HL-60 (cell line): ENCODE measurements around the gene SLC25A29.

Experiments used
- DNase-seq, 2 experiments: peaks; one replicate each; pipeline ENCODE4 v3.0.0-alpha.2; 2010 to 2020; ENCODE audit warnings: low read depth in 1 of 2, low spot score in 1 of 2
- H3K27ac ChIP-seq: fragments of 250-450 bp; sonication (Bioruptor Pico); replicated peaks from 2 replicates; pipeline ENCODE4 v1.5.1; 2020; ENCODE audit warnings: mild to moderate bottlenecking, moderate library complexity
- H3K27me3 ChIP-seq: fragments of 250-450 bp; sonication (Bioruptor Pico); 2 replicates; pipeline ENCODE4 v1.5.1; 2021; ENCODE audit warnings: mild to moderate bottlenecking, moderate library complexity; ENCODE audit not compliant: insufficient read depth, poor library complexity, severe bottlenecking
- H3K4me3 ChIP-seq: replicated peaks from 2 replicates; pipeline ENCODE4 v1.5.1; 2011; ENCODE audit warnings: mild to moderate bottlenecking, control low read depth, low read length; ENCODE audit not compliant: insufficient read depth
- GABPA ChIP-seq: IDR thresholded peaks from 2 replicates; pipeline ENCODE4 v1.6.1; 2012; ENCODE audit warnings: low read depth
- POLR2AphosphoS5 ChIP-seq: IDR thresholded peaks from 2 replicates; pipeline ENCODE4 v1.6.1; 2012; ENCODE audit warnings: low read depth
- REST ChIP-seq: IDR thresholded peaks from 2 replicates; pipeline ENCODE4 v1.6.1; 2012; ENCODE audit warnings: low read depth; ENCODE audit not compliant: insufficient replicate concordance
- SPI1 ChIP-seq: IDR thresholded peaks from 2 replicates; pipeline ENCODE4 v1.6.1; 2012; ENCODE audit warnings: low read depth, mild to moderate bottlenecking, borderline replicate concordance
- TF ChIP-seq, protein P1 (sequence below): IDR thresholded peaks from one replicate; pipeline ENCODE4 v1.5.1; 2011; ENCODE audit warnings: low read length, control low read depth, inconsistent platforms; ENCODE audit not compliant: insufficient read depth

Gene SLC25A29

DNA sequence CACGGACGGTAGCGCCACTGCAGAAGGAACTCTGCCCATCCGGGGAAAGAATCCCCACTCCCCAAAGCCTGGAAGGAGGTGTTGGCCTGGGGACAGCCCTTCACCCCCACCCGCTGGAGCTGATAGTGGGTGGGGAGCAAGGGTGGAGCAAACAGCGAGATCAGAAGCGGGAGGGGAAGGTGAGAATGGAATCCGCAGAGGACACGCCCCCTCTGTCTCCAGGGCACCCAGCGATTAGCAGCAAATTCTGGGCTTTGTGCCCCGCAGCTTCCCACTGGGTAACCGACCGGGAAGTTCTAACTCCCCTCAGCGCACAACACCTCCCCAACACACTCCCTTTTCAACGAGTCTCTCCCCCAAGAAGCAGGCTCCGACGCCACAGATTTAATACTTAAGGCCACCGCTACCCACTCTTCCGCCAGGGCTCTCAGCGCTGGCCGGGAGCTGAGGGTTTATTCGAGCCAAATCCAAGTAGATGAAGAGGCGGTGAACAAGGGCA lies 1.4 kb downstream of the SLC25A29 start:
- DNase-seq = no peak
- TF ChIP-seq SPI1 = no peak
- no peak for TF ChIP-seq POLR2AphosphoS5
- TF ChIP-seq GABPA = no peak
- TF ChIP-seq, protein P1, sequence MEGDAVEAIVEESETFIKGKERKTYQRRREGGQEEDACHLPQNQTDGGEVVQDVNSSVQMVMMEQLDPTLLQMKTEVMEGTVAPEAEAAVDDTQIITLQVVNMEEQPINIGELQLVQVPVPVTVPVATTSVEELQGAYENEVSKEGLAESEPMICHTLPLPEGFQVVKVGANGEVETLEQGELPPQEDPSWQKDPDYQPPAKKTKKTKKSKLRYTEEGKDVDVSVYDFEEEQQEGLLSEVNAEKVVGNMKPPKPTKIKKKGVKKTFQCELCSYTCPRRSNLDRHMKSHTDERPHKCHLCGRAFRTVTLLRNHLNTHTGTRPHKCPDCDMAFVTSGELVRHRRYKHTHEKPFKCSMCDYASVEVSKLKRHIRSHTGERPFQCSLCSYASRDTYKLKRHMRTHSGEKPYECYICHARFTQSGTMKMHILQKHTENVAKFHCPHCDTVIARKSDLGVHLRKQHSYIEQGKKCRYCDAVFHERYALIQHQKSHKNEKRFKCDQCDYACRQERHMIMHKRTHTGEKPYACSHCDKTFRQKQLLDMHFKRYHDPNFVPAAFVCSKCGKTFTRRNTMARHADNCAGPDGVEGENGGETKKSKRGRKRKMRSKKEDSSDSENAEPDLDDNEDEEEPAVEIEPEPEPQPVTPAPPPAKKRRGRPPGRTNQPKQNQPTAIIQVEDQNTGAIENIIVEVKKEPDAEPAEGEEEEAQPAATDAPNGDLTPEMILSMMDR = no peak
- no peak for TF ChIP-seq REST
- peak overlapping the region; percentile 63 for H3K4me3 ChIP-seq
- no peak overlapping the region for H3K27ac ChIP-seq
- no peaks in the 10 kb centered on the region for H3K27me3 ChIP-seq

GRCh38 chr14:100303925-100304324 lies 2.3 kb downstream of the SLC25A29 start:
- no peak overlapping the region for H3K4me3 ChIP-seq

GRCh38 chr14:100303179-100303578 lies 3.1 kb downstream of the SLC25A29 start:
- Histone ChIP-seq H3K27me3 (no peaks in the 10 kb centered on the region), H3K27ac (no peak overlapping the region)
- no peak for DNase-seq

More at GRCh38 chr14:100303925-100304324, 2.3 kb downstream of the SLC25A29 start:
- TF ChIP-seq SPI1 (no peak), GABPA (no peak), REST (no peak), POLR2AphosphoS5 (no peak)
- TF ChIP-seq, protein P1 = no peak
- no peak overlapping the region for H3K27ac ChIP-seq
- no peak for DNase-seq
- no peaks in the 10 kb centered on the region for H3K27me3 ChIP-seq

More at GRCh38 chr14:100303179-100303578, 3.1 kb downstream of the SLC25A29 start:
- TF ChIP-seq SPI1 = no peak
- TF ChIP-seq, protein P1 = peak; percentile 44
- H3K4me3 ChIP-seq = no peak overlapping the region
